ENCODE results near the gene SPACDR.
"Not testable (repeated sequence)": the region's sequence is repeated elsewhere in the genome, so short reads cannot be mapped to it uniquely, and the experiment has no call there.

GRCh38 chr7:100453854-100454253, 10.2 kb downstream of the SPACDR start:
- TF ChIP-seq CTCF (IDR thresholded peaks at IDR 0.05; ENCODE audit: insufficient read depth, low read depth, low read length); EZH2 (IDR thresholded peaks at IDR 0.05; ENCODE audit: insufficient read depth, low read length): not testable (repeated sequence)
